ENCODE measurements around the gene RRP8.

RRP8 gene

DNA sequence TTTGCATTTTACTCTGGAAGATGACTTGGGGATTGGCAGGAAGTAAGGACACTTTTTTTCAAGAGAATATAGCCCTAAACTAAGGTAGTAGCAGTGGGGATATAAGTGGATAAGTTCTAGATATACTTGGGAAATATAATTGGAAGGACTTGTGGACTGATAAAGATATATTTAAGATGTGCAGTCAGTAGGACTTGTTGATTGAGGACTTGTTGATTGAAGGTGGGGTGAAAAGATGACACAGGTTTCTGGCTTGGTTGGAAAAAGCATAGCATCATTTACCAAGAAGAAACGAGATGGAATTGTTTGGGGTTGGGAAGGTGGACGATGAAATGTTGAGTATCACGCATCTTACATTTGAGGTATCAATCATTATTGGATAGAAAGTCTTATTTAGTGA is 10.1 kb upstream of the RRP8 start:
- TF ChIP-seq, protein P1, sequence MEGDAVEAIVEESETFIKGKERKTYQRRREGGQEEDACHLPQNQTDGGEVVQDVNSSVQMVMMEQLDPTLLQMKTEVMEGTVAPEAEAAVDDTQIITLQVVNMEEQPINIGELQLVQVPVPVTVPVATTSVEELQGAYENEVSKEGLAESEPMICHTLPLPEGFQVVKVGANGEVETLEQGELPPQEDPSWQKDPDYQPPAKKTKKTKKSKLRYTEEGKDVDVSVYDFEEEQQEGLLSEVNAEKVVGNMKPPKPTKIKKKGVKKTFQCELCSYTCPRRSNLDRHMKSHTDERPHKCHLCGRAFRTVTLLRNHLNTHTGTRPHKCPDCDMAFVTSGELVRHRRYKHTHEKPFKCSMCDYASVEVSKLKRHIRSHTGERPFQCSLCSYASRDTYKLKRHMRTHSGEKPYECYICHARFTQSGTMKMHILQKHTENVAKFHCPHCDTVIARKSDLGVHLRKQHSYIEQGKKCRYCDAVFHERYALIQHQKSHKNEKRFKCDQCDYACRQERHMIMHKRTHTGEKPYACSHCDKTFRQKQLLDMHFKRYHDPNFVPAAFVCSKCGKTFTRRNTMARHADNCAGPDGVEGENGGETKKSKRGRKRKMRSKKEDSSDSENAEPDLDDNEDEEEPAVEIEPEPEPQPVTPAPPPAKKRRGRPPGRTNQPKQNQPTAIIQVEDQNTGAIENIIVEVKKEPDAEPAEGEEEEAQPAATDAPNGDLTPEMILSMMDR (IDR thresholded peaks at IDR 0.05; ENCODE audit: low read depth, low read length), result no peak
- no peak for DNase-seq (ENCODE audit: low read depth, low spot score)
- in situ Hi-C loops (cut with HindIII; ENCODE audit: low sequenced_read_pairs), result no loop called here
- H3K4me3 ChIP-seq (ENCODE audit: low read depth, low read length), result no peak overlapping the region

DNA sequence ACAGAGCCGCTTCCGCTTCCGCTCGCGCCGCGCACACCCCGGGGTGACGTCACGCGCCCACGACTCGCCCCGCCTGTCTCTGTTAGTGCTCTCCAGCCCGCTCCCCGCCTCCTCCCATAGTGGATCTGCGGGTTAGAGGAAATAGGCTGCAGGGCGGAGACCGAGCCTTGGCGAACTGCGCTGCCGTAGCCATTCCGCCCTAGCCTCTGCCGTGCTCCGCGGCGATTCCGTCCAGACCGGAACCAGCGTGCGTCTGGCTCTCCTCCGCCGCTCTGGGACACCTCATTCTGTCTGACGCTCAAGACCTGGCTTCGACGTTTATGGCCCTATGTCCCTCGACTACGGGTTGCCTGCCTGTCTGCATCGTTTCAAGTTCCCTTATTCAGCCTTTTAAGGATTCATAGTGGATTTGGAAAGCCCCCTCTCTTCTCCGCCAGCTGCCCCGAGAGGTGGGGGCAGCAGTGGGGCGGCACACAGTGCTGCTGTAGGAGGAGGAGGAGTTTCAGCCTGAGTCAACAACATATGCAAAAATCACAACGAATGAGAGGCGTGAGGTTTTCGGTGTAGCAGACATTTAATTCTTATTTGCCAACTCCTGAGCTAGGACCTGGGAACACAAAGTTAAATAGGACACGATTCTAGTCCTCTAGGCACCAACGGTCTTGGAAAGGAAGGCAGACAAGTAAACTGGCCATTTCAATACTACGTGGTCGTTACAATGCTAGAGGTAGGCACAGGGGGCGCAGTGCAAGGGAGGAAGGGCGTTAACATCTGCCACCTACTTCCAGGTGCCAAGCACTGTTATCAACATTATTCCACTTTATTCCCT is 9.0 kb upstream of the RRP8 start, which contains the start of gene TAF10:
TSS of gene TAF10 (minus strand) at position 4 of the 829 bp plus-strand sequence. CDS start 27 bp downstream, outside the sequence.
- peak; percentile 96 for DNase-seq (ENCODE audit: low read depth, low spot score)
- H3K4me3 ChIP-seq (ENCODE audit: low read depth, low read length), result peak within 1 kb of the TSS; percentile 65
- TF ChIP-seq, protein P1 (IDR thresholded peaks at IDR 0.05; ENCODE audit: low read depth, low read length), result peak; percentile 56
- in situ Hi-C loops (cut with HindIII; ENCODE audit: low sequenced_read_pairs), result no loop called here

DNA sequence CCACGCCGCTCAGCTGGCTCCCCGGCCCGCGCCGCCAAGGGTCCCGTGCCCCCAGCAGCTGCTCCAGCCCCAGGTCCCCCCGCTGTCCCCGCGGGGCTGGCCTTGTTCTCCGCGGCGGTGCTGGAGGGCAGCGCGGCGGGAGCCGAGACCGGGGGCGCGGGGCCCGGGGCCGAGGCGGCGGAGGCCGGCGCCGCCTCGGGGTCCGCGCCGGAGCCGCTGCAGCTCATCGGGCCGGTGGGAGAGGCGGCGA is 8.5 kb upstream of the RRP8 start:
- in situ Hi-C loops (cut with HindIII; ENCODE audit: low sequenced_read_pairs), result no loop called here
- peak overlapping the region; percentile 65 for H3K4me3 ChIP-seq (ENCODE audit: low read depth, low read length)
- no peak for DNase-seq (ENCODE audit: low read depth, low spot score)
- TF ChIP-seq, protein P1 (IDR thresholded peaks at IDR 0.05; ENCODE audit: low read depth, low read length), result no peak

DNA sequence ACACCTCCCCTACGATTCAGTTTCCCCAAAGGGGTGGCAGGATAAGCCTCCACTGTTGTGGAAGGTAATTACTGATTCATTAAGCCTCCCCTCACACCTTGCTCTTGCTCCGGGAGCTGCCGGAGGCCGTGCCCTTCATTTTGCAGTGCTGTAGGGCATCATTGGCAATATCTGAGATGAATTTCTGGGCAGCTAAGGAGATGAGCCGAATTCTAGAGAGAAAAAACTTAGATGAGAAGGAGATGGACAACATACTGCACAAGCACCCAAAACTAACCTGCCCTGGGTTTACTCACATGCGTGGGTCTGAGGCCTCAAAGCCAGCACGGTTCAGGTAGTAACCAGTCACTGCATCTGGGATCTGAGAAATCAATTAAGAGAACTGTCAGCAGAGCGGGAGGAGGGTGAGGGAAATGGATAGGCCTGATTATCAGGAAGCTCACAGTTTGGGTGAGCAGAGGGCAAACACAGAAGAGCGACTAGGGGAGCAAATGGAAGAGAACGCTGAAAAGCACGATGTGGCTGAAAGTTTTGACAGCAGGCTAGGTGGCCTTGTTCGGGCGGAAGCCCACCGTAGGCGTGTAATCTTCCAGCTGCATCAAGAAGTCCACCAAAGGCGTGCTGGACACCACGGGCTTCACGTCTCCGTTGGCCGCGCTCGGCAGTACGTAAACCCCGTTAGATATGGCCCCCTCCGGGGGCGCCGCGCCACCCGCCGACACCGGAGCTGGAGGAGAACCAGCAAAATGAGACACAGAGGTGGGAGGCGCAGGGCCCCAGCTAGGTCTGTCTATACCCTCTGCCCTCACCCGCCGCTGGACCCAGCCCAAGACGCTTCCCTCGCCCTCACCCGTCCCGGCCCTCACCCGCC is 7.9 kb upstream of the RRP8 start:
- DNase-seq (ENCODE audit: low read depth, low spot score), result peak; percentile 19
- in situ Hi-C loops (cut with HindIII; ENCODE audit: low sequenced_read_pairs), result no loop called here

DNA sequence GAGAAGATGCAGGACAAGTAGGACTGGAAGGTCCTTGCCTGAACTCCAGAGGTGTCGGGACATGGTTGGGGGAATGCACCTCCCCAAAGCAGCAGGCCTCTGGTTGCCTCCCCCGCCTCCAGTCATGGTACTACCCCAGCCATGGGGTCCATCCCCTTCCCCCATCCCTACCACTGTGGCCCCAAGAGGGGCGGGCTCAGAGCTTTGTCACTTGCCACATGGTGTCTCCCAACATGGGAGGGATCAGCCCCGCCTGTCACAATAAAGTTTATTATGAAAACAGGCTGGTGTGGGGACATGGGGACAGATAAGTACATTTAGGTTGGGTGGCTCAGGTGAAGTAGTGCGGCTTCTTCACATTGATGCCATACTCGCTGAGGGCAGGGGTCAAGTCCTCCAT is 7.2 kb upstream of the RRP8 start:
- TF ChIP-seq, protein P1 (IDR thresholded peaks at IDR 0.05; ENCODE audit: low read depth, low read length), result no peak
- no peak overlapping the region for H3K4me3 ChIP-seq (ENCODE audit: low read depth, low read length)
- in situ Hi-C loops (cut with HindIII; ENCODE audit: low sequenced_read_pairs), result no loop called here
- no peak for DNase-seq (ENCODE audit: low read depth, low spot score)

More for the DNA sequence above, 7.9 kb upstream of the RRP8 start:
- TF ChIP-seq, protein P1 (IDR thresholded peaks at IDR 0.05; ENCODE audit: low read depth, low read length), result no peak
- H3K4me3 ChIP-seq (ENCODE audit: low read depth, low read length), result peak overlapping the region; percentile 65

DNA sequence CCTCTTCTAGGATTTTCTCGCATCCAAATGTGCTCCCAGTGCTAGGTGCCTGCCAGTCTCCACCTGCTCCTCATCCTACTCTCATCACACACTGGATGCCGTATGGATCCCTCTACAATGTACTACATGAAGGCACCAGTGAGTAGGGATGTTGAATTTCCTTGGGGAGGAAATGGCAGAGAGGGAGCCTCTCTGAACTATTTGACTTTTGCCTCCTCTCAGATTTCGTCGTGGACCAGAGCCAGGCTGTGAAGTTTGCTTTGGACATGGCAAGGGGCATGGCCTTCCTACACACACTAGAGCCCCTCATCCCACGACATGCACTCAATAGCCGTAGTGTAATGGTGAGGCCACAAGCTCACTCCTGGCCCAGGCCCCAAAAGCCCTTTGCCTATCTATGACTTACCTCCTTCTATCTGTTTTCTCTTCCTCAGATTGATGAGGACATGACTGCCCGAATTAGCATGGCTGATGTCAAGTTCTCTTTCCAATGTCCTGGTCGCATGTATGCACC is 6.1 kb upstream of the RRP8 start:
- DNase-seq (ENCODE audit: low read depth, low spot score), result no peak
- in situ Hi-C loops (cut with HindIII; ENCODE audit: low sequenced_read_pairs), result no loop called here
- TF ChIP-seq, protein P1 (IDR thresholded peaks at IDR 0.05; ENCODE audit: low read depth, low read length), result no peak
- no peak overlapping the region for H3K4me3 ChIP-seq (ENCODE audit: low read depth, low read length)
